EH (cell line): ENCODE measurements around the gene H1-8.
"Not testable (repeated sequence)": the region's sequence is repeated elsewhere in the genome, so short reads cannot be mapped to it uniquely, and the experiment has no call there.

Experiments
- DNase-seq: peaks from one replicate; pipeline ENCODE4 v3.0.0-alpha.2; 2015; ENCODE audit warnings: low read depth

The H1-8 gene

DNA sequence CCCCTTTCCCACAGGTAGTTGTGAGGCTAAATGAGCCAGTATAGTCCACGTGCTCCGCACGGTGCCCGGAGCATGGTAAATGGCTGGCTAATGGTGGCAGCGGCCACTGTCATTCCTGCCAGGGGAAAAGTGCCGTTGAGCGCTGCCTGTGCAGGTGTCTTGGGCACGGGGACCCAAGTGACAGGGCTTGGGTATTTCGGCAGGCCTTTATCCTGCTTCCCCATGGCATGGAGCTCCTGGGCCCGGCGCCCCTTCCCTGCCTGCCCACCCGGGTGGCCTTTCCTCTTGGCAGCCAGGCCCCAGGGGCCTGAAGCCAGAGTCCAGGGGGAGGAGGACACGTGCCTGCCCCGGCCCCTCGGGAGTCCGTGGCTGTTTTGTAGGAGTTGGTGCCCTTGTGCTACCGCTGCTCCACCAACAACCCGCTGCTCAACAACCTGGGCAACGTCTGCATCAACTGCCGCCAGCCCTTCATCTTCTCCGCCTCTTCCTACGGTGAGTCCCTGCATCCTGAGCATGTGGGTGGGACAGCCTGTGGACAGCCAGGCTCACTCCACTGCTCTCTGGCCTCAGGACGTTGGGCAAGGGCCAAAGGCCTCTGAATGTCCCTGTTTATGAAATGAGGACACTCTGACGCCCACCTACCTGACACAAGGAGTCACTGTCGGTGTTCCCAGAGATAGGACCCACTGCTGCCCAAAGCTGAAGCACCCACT is 27.7 kb upstream of the H1-8 start:
- not testable (repeated sequence) for DNase-seq

DNA sequence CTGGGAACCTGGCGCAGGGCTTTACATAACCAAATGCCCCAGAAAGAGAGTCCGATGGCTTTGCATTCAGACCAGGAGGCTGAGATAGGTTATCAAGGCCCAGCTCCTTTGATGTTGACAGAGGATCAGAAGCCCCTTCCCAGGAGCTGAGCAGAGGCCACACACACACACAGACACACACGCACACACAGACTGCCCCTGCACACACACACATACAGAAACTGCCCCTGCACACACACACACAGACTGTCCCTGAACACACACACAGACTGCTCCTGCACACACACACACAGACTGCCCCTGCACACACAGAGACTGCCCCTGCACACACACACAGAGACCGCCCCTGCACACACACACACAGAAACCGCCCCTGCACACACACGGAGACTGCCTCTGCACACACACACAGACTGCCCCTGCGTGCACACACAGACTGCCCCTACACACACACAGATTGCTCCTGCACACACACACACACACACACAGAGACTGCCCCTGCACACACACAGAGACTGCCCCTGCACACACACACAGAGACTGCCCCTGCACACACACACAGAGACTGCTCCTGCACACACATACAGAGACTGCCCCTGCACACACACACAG is 27.0 kb upstream of the H1-8 start:
- not testable (repeated sequence) for DNase-seq

DNA sequence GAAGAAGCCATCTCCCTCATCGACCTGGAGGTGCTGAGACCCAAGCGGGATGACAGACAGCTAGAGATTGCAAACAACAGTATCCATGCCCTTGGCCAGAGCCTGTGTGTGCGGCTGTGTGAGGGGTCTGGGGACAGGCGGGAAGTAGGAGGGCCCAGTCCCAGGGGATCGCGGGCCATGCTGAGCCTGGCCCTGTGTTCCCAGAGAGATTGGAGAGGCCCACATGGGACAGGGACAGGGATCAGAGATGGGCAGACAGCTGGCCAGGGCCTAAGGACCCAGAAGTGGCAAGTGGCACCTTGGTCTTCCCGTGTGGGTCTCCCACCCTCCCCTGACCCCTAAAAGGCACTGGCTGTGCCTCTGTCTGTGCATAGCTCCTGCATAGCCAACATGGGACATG is 25.5 kb upstream of the H1-8 start:
- no peak for DNase-seq

DNA sequence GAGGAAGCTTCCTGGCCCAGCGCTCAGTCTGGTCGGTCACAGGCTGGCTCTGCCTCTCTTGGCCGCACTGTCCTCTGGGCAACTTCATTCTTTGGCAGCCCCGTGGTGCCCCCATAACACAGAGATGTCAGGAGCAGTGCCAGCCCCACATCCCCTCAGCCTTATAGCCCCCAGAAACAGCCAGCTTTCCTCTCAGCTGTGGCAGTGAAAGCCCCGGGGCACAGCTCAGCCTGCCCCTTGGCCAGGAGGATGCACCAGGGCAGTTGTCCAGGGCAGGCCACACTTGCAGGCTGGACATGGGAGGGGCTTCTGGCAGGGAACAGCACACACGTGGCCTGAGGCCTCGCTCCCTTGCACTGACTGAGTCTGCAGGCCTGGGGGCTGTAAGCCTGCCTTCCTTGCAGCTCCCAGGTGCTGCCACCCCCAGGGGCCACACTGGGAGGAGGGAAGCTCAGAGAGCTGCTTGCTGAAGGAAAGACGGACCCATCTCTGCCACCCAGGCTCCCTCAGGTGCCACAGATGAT is 24.9 kb upstream of the H1-8 start:
- DNase-seq: no peak

DNA sequence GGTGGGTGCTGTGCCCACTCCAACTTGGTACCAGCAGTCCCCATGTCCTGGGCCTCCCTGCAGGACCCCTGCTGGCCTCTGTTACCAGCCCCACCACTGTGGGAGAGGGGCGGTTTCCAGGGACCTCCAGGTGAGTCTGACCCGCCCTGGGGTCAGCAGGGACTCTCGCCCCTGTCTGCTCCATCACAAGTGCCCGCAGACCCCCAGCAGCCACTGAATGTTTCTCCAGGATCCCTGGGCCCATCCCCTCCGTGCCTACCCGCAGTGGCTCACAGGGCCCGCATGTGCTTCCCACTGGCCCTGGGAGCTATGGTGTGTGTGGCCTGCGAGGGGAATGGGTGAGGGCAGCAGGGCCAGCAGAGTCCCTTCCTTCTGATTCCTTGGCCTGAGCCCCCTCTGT is 24.4 kb upstream of the H1-8 start:
- DNase-seq: no peak

DNA sequence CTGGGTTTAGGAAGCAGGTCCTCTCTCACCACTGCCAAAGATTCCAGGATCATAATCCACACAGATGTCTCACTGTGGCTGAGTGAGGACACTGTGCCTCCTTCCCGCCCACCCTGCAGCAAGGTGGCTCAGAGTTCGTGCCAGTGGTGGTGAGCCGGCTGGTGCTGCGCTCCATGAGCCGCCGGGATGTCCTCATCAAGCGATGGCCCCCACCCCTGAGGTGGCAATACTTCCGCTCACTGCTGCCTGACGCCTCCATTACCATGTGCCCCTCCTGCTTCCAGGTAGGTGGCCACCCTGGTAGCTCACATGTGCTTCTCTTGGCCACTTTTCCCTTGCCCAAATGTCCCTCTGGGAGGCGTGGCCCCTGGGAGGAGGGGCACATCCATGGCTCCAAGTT is 23.5 kb upstream of the H1-8 start:
- DNase-seq: no peak

DNA sequence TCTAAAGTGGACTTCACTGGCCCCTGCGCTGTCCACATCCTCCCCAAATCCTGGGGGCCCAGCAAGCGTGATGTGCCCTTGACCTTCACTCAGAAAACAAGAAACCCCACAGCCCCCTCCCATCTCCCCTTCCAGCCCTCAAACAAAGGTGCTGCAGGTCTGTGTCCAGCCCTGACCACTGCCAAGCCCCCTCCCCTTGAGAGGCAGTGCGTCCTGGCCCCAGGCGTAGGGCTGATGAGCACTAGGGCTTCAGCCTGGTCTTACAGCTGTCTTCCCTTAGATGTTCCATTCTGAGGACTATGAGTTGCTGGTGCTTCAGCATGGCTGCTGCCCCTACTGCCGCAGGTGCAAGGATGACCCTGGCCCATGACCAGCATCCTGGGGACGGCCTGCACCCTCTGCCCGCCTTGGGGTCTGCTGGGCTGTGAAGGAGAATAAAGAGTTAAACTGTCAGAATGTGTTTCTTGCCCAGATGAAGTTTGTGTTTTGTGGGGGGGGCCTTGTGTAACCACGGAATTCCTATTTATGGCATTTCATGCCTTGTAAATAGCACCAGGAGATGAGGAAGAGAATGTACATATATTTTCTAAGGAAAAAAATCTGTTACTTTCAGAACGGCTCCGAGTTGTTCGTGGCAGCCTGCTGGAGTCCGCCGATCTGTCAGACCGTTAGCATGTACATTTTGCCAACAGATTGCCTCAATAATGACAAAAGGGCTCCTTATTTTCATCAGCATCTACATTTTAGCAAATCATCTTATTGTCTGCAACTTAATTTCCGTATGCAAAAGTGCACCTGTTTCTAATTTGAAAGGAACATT is 22.9 kb upstream of the H1-8 start:
- no peak for DNase-seq

DNA sequence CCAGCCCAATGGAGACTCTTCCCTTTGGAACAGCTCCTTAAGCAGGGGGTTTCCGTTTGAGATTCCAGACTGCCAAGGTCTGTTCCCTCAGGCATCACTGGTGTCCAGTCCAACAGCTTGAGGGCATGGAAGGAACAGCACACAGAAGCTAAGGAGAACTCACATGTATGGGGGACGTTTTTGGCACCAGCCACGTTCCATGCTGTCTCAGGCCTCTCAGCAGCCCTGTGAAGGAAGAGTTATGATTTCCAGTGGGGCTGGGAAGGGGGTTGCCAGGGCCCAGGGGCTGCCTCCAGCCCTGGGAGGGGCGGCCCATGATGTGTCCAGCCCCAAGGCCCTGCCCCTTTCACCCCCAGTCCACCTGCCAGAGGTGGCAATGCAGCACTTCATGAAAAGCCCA is 22.0 kb upstream of the H1-8 start:
- peak; percentile 9 for DNase-seq

DNA sequence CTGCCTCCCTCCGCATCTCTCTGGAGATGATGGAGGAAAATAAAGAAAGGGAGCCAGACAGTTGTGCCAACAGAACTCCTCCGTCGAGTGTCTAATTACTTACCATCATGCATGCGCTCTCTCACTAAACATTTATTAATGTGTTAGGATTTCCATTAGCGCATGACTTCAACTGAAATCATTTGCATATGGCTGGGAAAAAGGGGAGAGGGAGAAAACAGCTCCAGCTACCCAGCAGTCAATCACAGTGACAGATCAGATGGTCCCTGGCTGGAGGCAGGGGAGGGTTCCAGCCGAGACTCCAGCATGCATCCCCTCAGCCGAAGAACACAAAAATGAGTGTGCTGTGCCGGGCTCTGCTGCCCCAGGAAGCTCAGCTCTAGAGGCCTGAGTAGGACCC is 21.4 kb upstream of the H1-8 start:
- no peak for DNase-seq

DNA sequence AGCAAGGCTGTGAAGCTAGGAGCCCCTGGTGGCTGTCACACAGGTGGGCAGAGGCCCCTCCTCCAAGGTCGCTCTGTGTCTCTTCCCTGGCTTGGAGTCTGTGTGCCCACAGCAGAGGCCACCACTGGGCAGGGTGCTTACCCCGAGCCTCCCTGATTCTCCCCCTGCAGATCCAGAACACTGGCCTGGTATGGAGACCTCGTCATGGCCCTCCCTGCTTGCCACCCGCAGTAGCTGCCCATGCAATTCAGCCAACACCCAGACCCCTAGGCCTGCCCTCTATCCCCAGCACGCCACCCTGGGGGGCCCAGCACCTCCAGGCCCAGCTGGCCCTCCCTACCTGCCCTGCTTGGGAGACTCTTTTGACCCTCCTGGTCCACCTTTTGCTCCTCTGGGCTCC is 20.0 kb upstream of the H1-8 start:
- DNase-seq: no peak

DNA sequence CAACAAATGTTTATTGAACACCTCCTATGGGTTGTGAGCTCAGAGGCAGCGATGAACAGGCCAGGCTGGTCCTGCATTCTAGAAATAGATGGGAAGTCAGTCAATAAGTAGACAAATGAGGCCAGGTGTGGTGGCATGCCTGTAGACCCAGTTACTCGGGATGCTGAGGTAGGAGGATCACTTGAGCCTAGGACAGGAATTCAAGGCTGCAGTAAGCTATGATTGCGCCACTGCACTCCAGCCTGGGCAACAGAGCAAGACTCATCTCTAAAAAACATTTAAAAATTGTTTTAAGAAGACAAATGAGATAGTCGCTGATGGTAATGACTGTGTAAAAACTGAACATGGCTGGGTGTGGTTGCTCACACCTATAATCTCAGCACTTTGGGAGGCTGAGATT is 18.9 kb upstream of the H1-8 start:
- no peak for DNase-seq

DNA sequence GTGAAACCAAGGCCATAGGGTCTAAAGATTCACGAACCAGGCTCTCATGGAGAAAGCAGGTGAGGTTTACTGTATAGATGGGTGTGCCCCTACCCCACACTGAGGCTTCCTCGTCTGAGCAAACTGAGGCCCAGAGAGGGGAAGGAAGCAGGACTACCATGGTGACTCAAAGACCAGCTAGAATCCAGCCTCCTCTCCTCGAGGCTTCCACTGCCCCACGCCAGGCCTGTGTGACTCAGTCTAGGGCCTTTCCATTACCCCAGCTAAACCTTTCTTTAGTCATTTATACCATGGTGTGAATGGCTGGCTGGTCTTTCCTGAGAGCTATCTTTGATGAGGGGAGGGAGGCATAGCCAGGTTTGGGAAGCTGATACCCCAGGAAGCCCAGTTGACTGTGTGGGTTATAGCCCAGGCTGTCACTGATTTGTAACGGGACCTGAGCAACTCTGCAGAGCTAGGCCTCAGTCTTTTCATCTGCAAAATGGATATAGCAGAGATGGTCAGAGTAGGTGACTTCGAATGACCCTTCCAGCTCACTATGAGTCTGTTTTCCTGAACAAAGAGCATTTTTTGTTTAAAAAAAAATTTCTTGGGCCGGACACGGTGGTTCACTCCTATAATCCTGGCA is 17.5 kb upstream of the H1-8 start:
- peak; percentile 68 for DNase-seq

DNA sequence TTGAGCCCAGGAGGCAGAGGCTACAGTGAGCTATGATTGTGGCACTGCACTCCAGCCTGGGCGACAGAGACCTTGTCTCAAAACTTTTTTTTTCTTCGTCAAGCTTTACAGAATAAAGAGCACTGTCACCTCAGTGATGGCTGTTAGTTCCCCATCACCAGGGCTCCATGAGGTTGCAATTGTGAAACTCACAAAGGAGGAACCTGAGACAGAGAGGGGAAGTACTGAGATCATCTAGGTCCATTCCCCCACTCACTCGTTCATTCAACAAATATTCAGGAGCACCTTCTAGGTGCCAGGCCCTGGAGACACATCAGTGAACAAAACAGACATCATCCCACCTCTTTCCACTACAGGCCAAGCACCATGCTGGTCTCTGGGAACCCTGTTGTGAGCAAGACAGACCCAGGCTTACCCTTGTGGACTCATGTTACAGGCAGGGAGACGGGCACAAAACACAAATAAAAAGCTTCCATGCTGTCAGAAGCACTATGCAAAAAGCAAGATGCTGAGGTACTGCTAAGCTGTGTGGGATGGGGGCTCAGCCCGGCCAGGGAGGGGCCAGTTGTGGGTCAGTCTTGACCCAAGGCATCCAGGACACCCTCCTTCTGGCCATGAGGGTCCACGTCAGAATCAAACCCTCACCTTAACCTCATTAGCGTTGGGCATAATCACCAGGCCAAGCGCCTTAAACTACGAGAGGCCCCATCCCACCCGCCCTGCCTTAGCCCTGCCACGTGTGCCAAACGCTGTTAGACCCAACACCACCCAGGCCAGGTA is 16.7 kb upstream of the H1-8 start:
- DNase-seq: no peak

DNA sequence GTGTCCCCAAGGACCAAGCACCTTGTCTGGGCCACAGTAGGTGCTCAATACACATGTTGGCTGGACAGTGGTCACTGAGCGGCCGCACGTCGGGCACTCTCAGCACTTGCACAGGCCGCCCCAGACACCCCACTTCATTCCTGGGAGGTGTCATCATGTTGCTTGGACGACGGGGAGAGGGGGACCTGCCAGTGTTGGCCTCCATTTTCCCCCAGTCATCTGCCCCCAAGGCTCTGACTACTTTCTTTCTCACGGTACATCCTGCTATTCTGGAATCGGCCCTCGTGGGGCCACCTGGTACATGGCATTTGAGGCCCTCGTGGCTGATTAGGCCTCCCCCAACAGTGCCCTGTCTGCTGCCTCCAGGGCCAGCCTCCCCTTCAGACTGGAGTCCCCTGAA is 15.7 kb upstream of the H1-8 start:
- DNase-seq: no peak

DNA sequence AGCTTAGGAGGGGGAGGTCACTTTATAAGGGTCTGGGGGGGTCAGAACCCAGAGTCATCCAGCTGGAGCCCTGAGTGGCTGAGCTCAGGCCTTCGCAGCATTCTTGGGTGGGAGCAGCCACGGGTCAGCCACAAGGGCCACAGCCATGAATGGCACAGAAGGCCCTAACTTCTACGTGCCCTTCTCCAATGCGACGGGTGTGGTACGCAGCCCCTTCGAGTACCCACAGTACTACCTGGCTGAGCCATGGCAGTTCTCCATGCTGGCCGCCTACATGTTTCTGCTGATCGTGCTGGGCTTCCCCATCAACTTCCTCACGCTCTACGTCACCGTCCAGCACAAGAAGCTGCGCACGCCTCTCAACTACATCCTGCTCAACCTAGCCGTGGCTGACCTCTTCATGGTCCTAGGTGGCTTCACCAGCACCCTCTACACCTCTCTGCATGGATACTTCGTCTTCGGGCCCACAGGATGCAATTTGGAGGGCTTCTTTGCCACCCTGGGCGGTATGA is 14.3 kb upstream of the H1-8 start, which contains the start of gene RHO:
Gene RHO (plus strand): TSS at position 51 of the 512 bp plus-strand sequence. CDS start 95 bp downstream, at position 146.
- DNase-seq: no peak

DNA sequence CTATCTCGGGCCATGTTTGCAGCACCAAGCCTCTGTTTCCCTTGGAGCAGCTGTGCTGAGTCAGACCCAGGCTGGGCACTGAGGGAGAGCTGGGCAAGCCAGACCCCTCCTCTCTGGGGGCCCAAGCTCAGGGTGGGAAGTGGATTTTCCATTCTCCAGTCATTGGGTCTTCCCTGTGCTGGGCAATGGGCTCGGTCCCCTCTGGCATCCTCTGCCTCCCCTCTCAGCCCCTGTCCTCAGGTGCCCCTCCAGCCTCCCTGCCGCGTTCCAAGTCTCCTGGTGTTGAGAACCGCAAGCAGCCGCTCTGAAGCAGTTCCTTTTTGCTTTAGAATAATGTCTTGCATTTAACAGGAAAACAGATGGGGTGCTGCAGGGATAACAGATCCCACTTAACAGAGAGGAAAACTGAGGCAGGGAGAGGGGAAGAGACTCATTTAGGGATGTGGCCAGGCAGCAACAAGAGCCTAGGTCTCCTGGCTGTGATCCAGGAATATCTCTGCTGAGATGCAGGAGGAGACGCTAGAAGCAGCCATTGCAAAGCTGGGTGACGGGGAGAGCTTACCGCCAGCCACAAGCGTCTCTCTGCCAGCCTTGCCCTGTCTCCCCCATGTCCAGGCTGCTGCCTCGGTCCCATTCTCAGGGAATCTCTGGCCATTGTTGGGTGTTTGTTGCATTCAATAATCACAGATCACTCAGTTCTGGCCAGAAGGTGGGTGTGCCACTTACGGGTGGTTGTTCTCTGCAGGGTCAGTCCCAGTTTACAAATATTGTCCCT is 13.4 kb upstream of the H1-8 start:
- no peak for DNase-seq

DNA sequence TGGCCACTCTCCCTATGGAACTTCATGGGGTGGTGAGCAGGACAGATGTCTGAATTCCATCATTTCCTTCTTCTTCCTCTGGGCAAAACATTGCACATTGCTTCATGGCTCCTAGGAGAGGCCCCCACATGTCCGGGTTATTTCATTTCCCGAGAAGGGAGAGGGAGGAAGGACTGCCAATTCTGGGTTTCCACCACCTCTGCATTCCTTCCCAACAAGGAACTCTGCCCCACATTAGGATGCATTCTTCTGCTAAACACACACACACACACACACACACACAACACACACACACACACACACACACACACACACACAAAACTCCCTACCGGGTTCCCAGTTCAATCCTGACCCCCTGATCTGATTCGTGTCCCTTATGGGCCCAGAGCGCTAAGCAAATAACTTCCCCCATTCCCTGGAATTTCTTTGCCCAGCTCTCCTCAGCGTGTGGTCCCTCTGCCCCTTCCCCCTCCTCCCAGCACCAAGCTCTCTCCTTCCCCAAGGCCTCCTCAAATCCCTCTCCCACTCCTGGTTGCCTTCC is 12.7 kb upstream of the H1-8 start:
- DNase-seq: peak; percentile 80

DNA sequence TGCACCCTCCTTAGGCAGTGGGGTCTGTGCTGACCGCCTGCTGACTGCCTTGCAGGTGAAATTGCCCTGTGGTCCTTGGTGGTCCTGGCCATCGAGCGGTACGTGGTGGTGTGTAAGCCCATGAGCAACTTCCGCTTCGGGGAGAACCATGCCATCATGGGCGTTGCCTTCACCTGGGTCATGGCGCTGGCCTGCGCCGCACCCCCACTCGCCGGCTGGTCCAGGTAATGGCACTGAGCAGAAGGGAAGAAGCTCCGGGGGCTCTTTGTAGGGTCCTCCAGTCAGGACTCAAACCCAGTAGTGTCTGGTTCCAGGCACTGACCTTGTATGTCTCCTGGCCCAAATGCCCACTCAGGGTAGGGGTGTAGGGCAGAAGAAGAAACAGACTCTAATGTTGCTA is 12.2 kb upstream of the H1-8 start:
- no peak for DNase-seq

DNA sequence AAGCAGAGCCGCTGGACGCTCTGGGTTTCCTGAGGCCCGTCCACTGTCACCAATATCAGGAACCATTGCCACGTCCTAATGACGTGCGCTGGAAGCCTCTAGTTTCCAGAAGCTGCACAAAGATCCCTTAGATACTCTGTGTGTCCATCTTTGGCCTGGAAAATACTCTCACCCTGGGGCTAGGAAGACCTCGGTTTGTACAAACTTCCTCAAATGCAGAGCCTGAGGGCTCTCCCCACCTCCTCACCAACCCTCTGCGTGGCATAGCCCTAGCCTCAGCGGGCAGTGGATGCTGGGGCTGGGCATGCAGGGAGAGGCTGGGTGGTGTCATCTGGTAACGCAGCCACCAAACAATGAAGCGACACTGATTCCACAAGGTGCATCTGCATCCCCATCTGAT is 11.3 kb upstream of the H1-8 start:
- DNase-seq: no peak

DNA sequence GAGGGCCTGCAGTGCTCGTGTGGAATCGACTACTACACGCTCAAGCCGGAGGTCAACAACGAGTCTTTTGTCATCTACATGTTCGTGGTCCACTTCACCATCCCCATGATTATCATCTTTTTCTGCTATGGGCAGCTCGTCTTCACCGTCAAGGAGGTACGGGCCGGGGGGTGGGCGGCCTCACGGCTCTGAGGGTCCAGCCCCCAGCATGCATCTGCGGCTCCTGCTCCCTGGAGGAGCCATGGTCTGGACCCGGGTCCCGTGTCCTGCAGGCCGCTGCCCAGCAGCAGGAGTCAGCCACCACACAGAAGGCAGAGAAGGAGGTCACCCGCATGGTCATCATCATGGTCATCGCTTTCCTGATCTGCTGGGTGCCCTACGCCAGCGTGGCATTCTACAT is 10.7 kb upstream of the H1-8 start:
- no peak for DNase-seq
